LNCaP clone FGC (cell line): ENCODE data around the gene HCFC1R1.

Source experiments
- DNase-seq: peaks from one replicate; pipeline ENCODE4 v3.0.0-alpha.2; 2011; ENCODE audit warnings: low read depth
- H3K4me3 ChIP-seq: 2 replicates; pipeline ENCODE4 v1.5.1; 2011; ENCODE audit warnings: mild to moderate bottlenecking, low read depth, low read length, control low read depth
- CTCF ChIP-seq: IDR thresholded peaks from 2 replicates; pipeline ENCODE4 v1.5.1; 2012; ENCODE audit warnings: mild to moderate bottlenecking; ENCODE audit not compliant: control insufficient read depth, insufficient read depth; ENCODE audit errors: extremely low read depth

Gene HCFC1R1

DNA sequence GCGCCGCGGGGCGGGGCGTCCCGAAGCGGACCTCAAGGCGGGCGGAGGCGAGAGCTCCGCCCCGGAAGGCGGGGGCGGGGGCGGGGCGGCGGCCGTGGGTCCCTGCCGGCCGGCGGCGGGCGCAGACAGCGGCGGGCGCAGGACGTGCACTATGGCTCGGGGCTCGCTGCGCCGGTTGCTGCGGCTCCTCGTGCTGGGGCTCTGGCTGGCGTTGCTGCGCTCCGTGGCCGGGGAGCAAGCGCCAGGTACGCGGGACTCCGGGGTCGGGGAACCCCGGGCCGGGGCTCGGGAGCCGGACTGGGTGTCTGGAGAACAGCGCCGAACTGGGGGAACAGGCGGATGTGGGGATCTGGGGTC lies 3.5 kb downstream of the HCFC1R1 start, which contains the start of gene TNFRSF12A:
TSS of gene TNFRSF12A (plus strand) at position 122 of the 357 bp plus-strand sequence. CDS start at position 152, 30 bp downstream.
- peak within 1 kb of the TSS; percentile 66 for H3K4me3 ChIP-seq
- no peak for TF ChIP-seq CTCF
- no peak for DNase-seq

DNA sequence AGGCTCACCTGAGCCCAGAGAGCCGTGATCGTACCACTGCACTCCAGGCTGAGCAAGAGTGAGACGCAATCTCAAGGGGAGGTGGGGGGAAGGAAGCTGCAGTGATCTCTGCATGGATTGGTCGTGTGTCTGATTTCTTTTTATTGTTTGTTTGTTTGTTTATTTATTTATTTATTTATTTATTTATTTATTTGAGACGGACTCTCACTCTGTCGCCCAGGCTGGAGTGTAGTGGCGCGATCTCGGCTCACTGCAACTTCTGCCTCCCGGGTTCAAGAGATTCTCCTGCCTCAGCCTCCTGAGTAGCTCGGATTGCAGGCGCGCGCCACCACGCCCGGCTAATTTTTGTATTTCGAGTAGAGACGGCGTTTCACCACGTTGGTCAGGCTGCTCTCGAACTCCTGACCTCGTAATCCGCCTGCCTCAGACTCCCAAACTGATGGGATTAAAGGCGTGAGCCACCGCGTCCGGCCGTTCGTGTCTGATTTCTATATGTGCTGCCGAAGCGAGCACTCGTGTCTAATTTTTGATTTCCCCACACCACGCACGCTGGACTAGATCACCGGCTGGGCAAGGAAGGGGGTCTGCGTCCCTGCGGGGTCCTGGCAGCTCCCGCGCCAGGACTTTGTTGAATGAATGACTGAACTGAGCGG lies 4.0 kb downstream of the HCFC1R1 start:
- H3K4me3 ChIP-seq: peak overlapping the region; percentile 66
- DNase-seq: no peak
- TF ChIP-seq CTCF: no peak

GRCh38 chr16:3017794-3018506 lies 5.8 kb downstream of the HCFC1R1 start, which contains the start of gene CLDN6:
Gene CLDN6 (minus strand): TSS chr16:3018183. CDS start chr16:3016021, 2,162 bp downstream.
- no peak within 1 kb of the TSS for H3K4me3 ChIP-seq
- TF ChIP-seq CTCF: no peak
- no peak for DNase-seq

GRCh38 chr16:3017344-3017743 lies 6.4 kb downstream of the HCFC1R1 start:
- no peak overlapping the region for H3K4me3 ChIP-seq
- TF ChIP-seq CTCF: no peak
- DNase-seq: no peak

GRCh38 chr16:3015865-3016521 lies 7.7 kb downstream of the HCFC1R1 start:
- no peak overlapping the region for H3K4me3 ChIP-seq
- TF ChIP-seq CTCF: no peak
- DNase-seq: no peak

DNA sequence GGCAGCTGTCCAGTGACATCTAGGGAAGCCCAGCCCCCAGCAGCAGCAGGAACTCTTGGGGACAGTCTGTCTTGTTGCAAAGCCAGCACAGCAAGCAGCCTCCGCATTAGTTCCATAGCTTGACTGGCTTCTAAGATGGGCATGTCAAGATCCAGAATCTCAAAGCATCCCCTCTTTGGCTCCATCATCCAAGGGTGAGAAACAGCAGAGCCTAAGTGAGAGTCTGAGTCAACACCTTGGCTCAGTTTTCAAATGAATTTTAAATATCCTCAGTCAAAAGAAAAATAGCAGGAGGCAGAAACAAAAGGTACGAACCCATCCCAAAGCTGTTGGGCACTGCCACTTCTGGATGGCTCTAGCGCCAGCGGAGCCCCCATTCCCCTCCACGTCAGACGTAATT lies 8.8 kb downstream of the HCFC1R1 start:
- TF ChIP-seq CTCF: no peak
- DNase-seq: no peak
- H3K4me3 ChIP-seq: no peak overlapping the region
